ENCODE data around the gene ALDOC.
"Not testable (repeated sequence)": the region's sequence is repeated elsewhere in the genome, so short reads cannot be mapped to it uniquely, and the experiment has no call there.

ALDOC gene

GRCh38 chr17:28580959-28581358, 4.3 kb upstream of the ALDOC start:
- no peak for FAIRE-seq

- FAIRE-seq: no peak
These were observed 2.8 kb upstream of the ALDOC start for GRCh38 chr17:28579526-28579925.

GRCh38 chr17:28578246-28579195, 1.8 kb upstream of the ALDOC start:
- no peak for FAIRE-seq

- no peak for FAIRE-seq
These were observed 750 bp upstream of the ALDOC start for GRCh38 chr17:28577466-28577824.

- not testable (repeated sequence) for FAIRE-seq
These were observed 679 bp downstream of the ALDOC start for GRCh38 chr17:28576016-28576415.

- no peak for FAIRE-seq
These were observed 1.4 kb downstream of the ALDOC start for GRCh38 chr17:28575126-28575795.

GRCh38 chr17:28574526-28574925, 2.2 kb downstream of the ALDOC start:
- no peak for FAIRE-seq

- no peak for FAIRE-seq
These were observed 2.7 kb downstream of the ALDOC start for GRCh38 chr17:28573966-28574480.

- FAIRE-seq: no peak
These were observed 3.2 kb downstream of the ALDOC start for GRCh38 chr17:28573521-28573920.

- FAIRE-seq: no peak
These were observed 3.7 kb downstream of the ALDOC start for GRCh38 chr17:28573040-28573380.

GRCh38 chr17:28572259-28573039, 4.2 kb downstream of the ALDOC start:
- FAIRE-seq: no peak

GRCh38 chr17:28571361-28572122, 5.2 kb downstream of the ALDOC start, which contains the start of gene PIGS:
Gene PIGS (minus strand): TSS chr17:28571524. CDS start chr17:28571496, 28 bp downstream.
- no peak for FAIRE-seq

GRCh38 chr17:28570716-28571360, 5.9 kb downstream of the ALDOC start:
- no peak for FAIRE-seq

- no peak for FAIRE-seq
These were observed 7.2 kb downstream of the ALDOC start for GRCh38 chr17:28569446-28569845.

- no peak for FAIRE-seq
These were observed 9.1 kb downstream of the ALDOC start for GRCh38 chr17:28567604-28568003.

- FAIRE-seq: no peak
These were observed 13.2 kb downstream of the ALDOC start for GRCh38 chr17:28563475-28563874.

- no peak for FAIRE-seq
These were observed 21.7 kb downstream of the ALDOC start for GRCh38 chr17:28555022-28555421.

- no peak for FAIRE-seq
These were observed 22.1 kb downstream of the ALDOC start for GRCh38 chr17:28554565-28554964.

- no peak for FAIRE-seq
These were observed 23.6 kb downstream of the ALDOC start for GRCh38 chr17:28553000-28553505.

GRCh38 chr17:28552176-28552999, 24.3 kb downstream of the ALDOC start, which contains the start of gene UNC119:
Gene UNC119 (minus strand): TSS chr17:28552624. CDS start chr17:28552557, 67 bp downstream.
- FAIRE-seq: no peak

All from colon (tissue), 2 donors.